Heart right ventricle (tissue), 16 donors: ENCODE measurements around the gene ZFYVE9. TPM values are rescaled to one million over a fixed set of nuclear protein-coding genes. Genes with fewer than 3 reads are reported as not detected.

ENCODE experiments used
- ATAC-seq, 8 donors: fragments of 200-7000 bp; cut with Tn5 transposase; one replicate each; pipeline ENCODE4 v1.9.1; 2020; ENCODE audit warnings: mild to moderate bottlenecking in 8 of 8, moderate library complexity in 8 of 8, moderate number of reproducible peaks in 1 of 8
- DNase-seq, 2 donors: peaks; one replicate each; pipeline ENCODE4 v3.0.0-alpha.2; 2020
- H3K27ac ChIP-seq, 10 donors: fragments of 200-600 bp; sonication (generic) in 2 of 10; one replicate each; pipeline versions ENCODE4 v1.5.0 to v1.8.0; 2020 to 2022; ENCODE audit warnings: mild to moderate bottlenecking in 3 of 10
- H3K27me3 ChIP-seq, 7 donors: fragments of 200-600 bp; one replicate each; pipeline ENCODE4 v1.8.0; 2021 to 2022; ENCODE audit warnings: mild to moderate bottlenecking in 2 of 7
- H3K36me3 ChIP-seq, 9 donors: fragments of 200-600 bp; sonication (generic) in 1 of 9; one replicate each; pipeline versions ENCODE4 v1.5.0 to v1.8.0; 2020 to 2022; ENCODE audit warnings: mild to moderate bottlenecking in 2 of 9
- H3K4me1 ChIP-seq, 9 donors: fragments of 200-600 bp; sonication (generic) in 1 of 9; one replicate each; pipeline versions ENCODE4 v1.5.0 to v1.8.0; 2020 to 2022; ENCODE audit warnings: mild to moderate bottlenecking in 4 of 9
- H3K4me3 ChIP-seq, 10 donors: fragments of 200-600 bp; sonication (generic) in 2 of 10; one replicate each; pipeline versions ENCODE4 v1.5.0 to v1.8.0; 2020 to 2022; ENCODE audit warnings: mild to moderate bottlenecking in 7 of 10, moderate library complexity in 2 of 10
- H3K9me3 ChIP-seq, 11 donors: fragments of 200-600 bp in 10 of 11; sonication (generic) in 2 of 11; one replicate each; pipeline versions ENCODE4 v1.5.0 to v1.8.0; 2013 to 2022; ENCODE audit warnings: mild to moderate bottlenecking in 2 of 11, control low read depth in 1 of 11, moderate library complexity in 1 of 11
- WGBS, 2 donors: extraction: QIAGEN DNeasy Blood & Tissue Kit; methylation state at CpG; one replicate each; pipeline ENCODE4 v1.1.7; 2013; ENCODE audit warnings: inconsistent platforms in 1 of 2; 5-methylcytosine and 5-hydroxymethylcytosine counted together
- intact Hi-C, 10 donors: fragments of 100-400 bp; cut with DNase I; formaldehyde crosslinking; loops; one replicate each; pipeline versions ENCODE4 v1.11.1 to v1.14.2; 2022
- polyA plus RNA-seq, 2 donors: library from polyadenylated mRNA; stranded (reverse); fragments of 200-250 nt; gene quantifications; one replicate each; pipeline ENCODE4 v1.2.3, GENCODE V29; 2013
- total RNA-seq, 10 donors: library from RNA; stranded (reverse); fragmentation: NEBNext Ultra II Directional in 3 of 10; extraction: Animal tissue kit (Norgen Biotek cat#: 25700) in 3 of 10; gene quantifications; one replicate each; pipeline versions ENCODE4 v1.2.1 to v1.2.4, GENCODE V29; 2021 to 2023
- TF ChIP-seq, protein P1 (sequence below), 9 donors: fragments of 200-600 bp; sonication (generic) in 2 of 9; IDR thresholded peaks; one replicate each; pipeline versions ENCODE4 v1.5.0 to v1.8.0; 2021 to 2022; ENCODE audit warnings: antibody characterized with exemption in 9 of 9, mild to moderate bottlenecking in 5 of 9, moderate library complexity in 1 of 9
- donor health status: Arrhythmogenic right ventricular cardiomyopathy.
- donor health status: ischemic (EF 13 %, LVEDD 7.1; RV severe dilation, severe dysfunction).
- donor health status: healthy with polysubstance abuse.
- donor health status: DM: no; HTN: yes; CAD: no.
- donor health status: DM: no; HTN: no; CAD: no.
- donor health status: ischemic (EF 25% LVEDD 6.9; RV normal size, moderate dysfunction).
- donor health status: ischemic (EF 25% LVEDD 5.7; RV mildly dilated, moderate dysfunction).
- donor health status: healthy.
- donor health status: DM: yes; HTN: yes; CAD: no.
- donor health status: Ischemic cardiomyopathy.
- donor health status: ischemic (EF 35%, LVEDD 5.7; RV mildly dilated, moderate dysfunction).
- donor health status: nonischemic (EF 11% LVEDD 7.7; RV severe dilation, severe dysfunction).
- donor health status: DM: yes; HTN: yes; CAD: no.
- donor health status: PGD.
- donor health status: ischemic (EF 29% LVEDD 5.4; RV normal size, mild dysfunction).
- donor health status: nonischemic (EF 23%, LVEDD 6.1; RV moderate dilation, normal function).

ZFYVE9 gene
- total and polyA plus RNA-seq, 12 donors, result 2.6 to 22.2 (median 15.6) TPM

DNA sequence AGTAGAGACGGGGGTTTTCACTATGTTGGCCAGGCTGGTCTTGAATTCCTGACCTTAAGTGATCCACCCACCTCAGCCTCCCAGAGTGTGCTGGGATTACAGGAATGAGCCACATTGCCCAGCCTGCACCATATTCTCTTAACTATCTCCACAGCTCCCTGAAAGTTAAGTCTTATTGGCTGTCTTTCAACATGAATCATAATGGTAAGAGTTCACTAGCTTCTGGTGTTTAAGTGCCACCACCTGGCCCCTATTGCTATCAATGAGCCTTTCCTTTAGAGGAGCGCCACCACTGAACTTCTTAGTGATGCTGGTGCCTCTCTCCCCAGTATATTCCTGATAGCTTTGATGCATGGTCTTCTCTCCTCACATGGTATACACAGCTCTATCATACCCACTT lies 15.7 kb downstream of the ZFYVE9 start:
- intact Hi-C loops, result no loop called here
- Histone ChIP-seq H3K27me3 (no peaks in the 10 kb centered on the region), H3K36me3 (peaks cover 0 to 5% (median 0%) of the 10 kb centered on the region in 9 donors), H3K9me3 (no peaks in the 10 kb centered on the region), H3K4me3 (no peak overlapping the region), H3K27ac (no peak overlapping the region), H3K4me1 (peaks cover 0 to 33% (median 18%) of the 10 kb centered on the region in 9 donors)
- DNase-seq (no peak), ATAC-seq (no peak)
- TF ChIP-seq, protein P1, sequence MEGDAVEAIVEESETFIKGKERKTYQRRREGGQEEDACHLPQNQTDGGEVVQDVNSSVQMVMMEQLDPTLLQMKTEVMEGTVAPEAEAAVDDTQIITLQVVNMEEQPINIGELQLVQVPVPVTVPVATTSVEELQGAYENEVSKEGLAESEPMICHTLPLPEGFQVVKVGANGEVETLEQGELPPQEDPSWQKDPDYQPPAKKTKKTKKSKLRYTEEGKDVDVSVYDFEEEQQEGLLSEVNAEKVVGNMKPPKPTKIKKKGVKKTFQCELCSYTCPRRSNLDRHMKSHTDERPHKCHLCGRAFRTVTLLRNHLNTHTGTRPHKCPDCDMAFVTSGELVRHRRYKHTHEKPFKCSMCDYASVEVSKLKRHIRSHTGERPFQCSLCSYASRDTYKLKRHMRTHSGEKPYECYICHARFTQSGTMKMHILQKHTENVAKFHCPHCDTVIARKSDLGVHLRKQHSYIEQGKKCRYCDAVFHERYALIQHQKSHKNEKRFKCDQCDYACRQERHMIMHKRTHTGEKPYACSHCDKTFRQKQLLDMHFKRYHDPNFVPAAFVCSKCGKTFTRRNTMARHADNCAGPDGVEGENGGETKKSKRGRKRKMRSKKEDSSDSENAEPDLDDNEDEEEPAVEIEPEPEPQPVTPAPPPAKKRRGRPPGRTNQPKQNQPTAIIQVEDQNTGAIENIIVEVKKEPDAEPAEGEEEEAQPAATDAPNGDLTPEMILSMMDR (IDR thresholded peaks at IDR 0.05), result no peak
- 97 to 99% methylated on average over 2 of the region's 2 CpGs for WGBS, 2 donors

DNA sequence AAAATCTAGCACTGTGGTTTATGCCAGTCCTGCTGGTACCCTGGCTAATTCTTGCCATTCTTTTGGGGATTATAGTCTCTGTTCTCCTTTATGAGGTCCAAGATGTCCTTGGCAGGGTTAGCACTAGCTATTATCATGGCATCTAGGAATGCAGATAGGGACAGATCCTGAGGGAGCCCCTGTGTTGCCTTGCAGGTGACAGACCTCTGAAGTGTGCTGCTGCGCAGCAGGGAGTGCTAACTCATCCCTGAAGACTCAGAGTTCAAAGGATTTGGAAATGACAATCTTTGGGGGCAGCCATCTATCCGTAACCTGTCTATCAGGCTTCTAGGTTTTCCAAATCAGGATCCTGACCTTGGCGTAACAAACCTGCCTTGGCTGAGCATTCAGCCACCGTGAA lies 16.3 kb downstream of the ZFYVE9 start:
- ATAC-seq (no peak), DNase-seq (no peak)
- 94 to 98% methylated on average over 4 of the region's 4 CpGs for WGBS, 2 donors
- TF ChIP-seq, protein P1 (IDR thresholded peaks at IDR 0.05), result no peak
- H3K27ac ChIP-seq, result no peak overlapping the region
- H3K4me1 ChIP-seq, result peaks cover 0 to 28% (median 13%) of the 10 kb centered on the region in 9 donors
- peaks cover 0 to 6% (median 0%) of the 10 kb centered on the region in 9 donors for H3K36me3 ChIP-seq
- H3K4me3 ChIP-seq, result no peak overlapping the region
- H3K9me3 ChIP-seq, result no peaks in the 10 kb centered on the region
- H3K27me3 ChIP-seq, result no peaks in the 10 kb centered on the region
- intact Hi-C loops, result no loop called here

DNA sequence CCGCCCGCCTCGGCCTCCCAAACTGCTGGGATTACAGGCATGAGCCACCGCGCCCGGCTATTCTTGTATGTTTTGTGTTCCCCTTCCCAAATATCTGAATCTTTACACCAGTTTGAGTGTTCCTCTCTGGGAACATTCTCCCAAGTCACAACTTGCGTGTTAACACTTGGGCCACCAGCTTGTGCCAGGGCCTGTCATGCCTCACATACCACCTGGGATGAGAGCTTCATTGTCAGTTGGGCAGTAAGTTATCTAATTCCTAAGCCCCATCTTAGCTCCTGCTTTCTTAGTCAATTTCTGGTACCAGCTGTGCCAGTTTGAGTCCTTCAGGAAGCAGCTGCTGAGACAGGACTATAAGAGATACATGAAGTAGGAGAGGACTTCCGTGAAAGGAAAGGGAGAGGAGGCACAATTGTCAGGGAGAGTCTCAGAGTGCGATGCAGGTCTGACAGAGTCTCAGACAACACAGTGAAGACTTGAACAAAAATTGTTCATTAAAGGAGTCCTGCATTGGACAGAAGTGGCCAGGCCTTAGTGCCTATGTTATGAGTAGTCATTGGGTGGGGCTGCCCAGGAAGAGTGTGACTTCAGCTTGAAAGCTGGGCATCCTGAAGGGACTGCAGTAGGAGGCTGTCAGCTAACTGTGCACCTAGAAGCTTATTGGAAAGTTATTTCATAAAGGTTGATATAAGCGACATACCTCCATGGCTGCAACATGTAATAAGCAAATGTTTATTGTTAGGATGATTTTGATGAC lies 17.3 kb downstream of the ZFYVE9 start:
- H3K4me1 ChIP-seq, result peaks cover 0 to 19% (median 6%) of the 10 kb centered on the region in 9 donors
- H3K27ac ChIP-seq, result no peak overlapping the region
- peaks cover 0 to 6% (median 0%) of the 10 kb centered on the region in 9 donors for H3K36me3 ChIP-seq
- H3K27me3 ChIP-seq, result no peaks in the 10 kb centered on the region
- TF ChIP-seq, protein P1 (IDR thresholded peaks at IDR 0.05), result no peak
- no peak overlapping the region for H3K4me3 ChIP-seq
- ATAC-seq (peak in 2 of 8 donors; percentile 22 to 31), DNase-seq (no peak)
- 81 to 88% methylated on average over 10 of the region's 10 CpGs for WGBS, 2 donors
- intact Hi-C loops, result no loop called here
- no peaks in the 10 kb centered on the region for H3K9me3 ChIP-seq

DNA sequence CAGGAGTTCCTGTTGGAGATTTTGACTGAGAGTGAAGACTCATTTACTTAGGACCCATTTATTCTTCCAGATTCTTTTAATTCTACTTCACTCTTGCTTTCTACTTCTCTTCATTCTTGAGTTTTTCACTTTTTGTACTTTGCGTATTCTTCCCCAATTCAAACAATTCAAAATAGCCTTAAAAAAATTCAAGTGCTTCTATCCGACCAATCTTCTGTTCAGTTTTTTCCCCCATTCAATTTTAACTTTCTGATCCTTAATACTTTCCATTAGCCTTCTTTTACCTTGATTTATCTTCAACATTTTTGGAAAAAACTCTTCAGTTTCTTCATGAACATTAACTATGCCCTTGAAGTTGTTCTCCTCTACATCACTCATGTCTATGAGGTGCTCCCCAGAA lies 21.1 kb downstream of the ZFYVE9 start:
- intact Hi-C loops, result no loop called here
- ATAC-seq (no peak), DNase-seq (no peak)
- no peak overlapping the region for H3K4me3 ChIP-seq
- H3K36me3 ChIP-seq, result peaks cover 0 to 6% (median 0%) of the 10 kb centered on the region in 9 donors
- H3K27me3 ChIP-seq, result no peaks in the 10 kb centered on the region
- TF ChIP-seq, protein P1 (IDR thresholded peaks at IDR 0.05), result no peak
- H3K4me1 ChIP-seq, result peaks cover 0 to 6% (median 4%) of the 10 kb centered on the region in 9 donors
- H3K27ac ChIP-seq, result no peak overlapping the region
- H3K9me3 ChIP-seq, result no peaks in the 10 kb centered on the region
- WGBS, 2 donors, result 100% methylated on average over 2 of the region's 2 CpGs
